Kidney epithelial cell (primary cell): ENCODE results near the gene MCCC1. TPM values are rescaled to one million over a fixed set of nuclear protein-coding genes. Genes with fewer than 3 reads are reported as not detected.

Experiments used
- DNase-seq: peaks from one replicate; pipeline ENCODE4 v3.0.0-alpha.2; 2010; ENCODE audit warnings: low read depth
- H3K27me3 ChIP-seq: 2 replicates; pipeline ENCODE4 v1.6.0; 2011; ENCODE audit warnings: low read length; ENCODE audit not compliant: control insufficient read depth, insufficient read depth
- H3K36me3 ChIP-seq: 2 replicates; pipeline ENCODE4 v1.5.1; 2011; ENCODE audit warnings: low read length; ENCODE audit not compliant: control insufficient read depth, insufficient read depth
- H3K4me3 ChIP-seq: 2 replicates; pipeline ENCODE4 v1.5.1; 2011; ENCODE audit warnings: low read depth, mild to moderate bottlenecking, control low read depth, low read length
- total RNA-seq: library from RNA; depleted of rRNA; stranded (reverse); fragments of >200 nt; gene quantifications from 2 replicates; pipeline ENCODE4 v1.2.3, GENCODE V29; 2015
- TF ChIP-seq, protein P1 (sequence below): IDR thresholded peaks from 2 replicates; pipeline ENCODE4 v1.5.1; 2011; ENCODE audit warnings: mild to moderate bottlenecking, moderate library complexity, low read length, control low read depth, inconsistent platforms; ENCODE audit not compliant: insufficient read depth, poor library complexity, severe bottlenecking

Gene MCCC1
- total RNA-seq, 1 donor from 2014 or later: 15.9 TPM

DNA sequence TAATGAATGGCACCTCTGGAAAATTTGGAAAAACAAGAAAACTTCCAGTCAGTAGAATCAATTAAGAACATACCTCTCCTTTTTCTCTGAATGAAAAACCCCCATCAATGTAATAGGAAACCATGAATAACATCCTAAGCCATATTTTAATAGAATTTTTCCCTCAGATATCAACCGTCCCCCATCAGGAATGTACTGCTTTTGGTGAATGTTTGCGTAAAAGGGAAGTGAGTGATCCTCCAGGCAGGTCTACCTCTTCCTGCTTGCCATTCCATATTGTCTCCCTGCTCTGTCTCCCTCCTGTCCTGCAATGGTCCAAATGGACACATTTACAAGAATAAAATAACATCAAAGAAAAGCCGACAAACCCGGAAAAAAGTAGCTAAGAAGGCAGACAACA lies 32.4 kb upstream of the MCCC1 start:
- Histone ChIP-seq H3K4me3 (no peak overlapping the region), H3K27me3 (no peaks in the 10 kb centered on the region), H3K36me3 (no peaks in the 10 kb centered on the region)
- TF ChIP-seq, protein P1, sequence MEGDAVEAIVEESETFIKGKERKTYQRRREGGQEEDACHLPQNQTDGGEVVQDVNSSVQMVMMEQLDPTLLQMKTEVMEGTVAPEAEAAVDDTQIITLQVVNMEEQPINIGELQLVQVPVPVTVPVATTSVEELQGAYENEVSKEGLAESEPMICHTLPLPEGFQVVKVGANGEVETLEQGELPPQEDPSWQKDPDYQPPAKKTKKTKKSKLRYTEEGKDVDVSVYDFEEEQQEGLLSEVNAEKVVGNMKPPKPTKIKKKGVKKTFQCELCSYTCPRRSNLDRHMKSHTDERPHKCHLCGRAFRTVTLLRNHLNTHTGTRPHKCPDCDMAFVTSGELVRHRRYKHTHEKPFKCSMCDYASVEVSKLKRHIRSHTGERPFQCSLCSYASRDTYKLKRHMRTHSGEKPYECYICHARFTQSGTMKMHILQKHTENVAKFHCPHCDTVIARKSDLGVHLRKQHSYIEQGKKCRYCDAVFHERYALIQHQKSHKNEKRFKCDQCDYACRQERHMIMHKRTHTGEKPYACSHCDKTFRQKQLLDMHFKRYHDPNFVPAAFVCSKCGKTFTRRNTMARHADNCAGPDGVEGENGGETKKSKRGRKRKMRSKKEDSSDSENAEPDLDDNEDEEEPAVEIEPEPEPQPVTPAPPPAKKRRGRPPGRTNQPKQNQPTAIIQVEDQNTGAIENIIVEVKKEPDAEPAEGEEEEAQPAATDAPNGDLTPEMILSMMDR: no peak
- DNase-seq: no peak

DNA sequence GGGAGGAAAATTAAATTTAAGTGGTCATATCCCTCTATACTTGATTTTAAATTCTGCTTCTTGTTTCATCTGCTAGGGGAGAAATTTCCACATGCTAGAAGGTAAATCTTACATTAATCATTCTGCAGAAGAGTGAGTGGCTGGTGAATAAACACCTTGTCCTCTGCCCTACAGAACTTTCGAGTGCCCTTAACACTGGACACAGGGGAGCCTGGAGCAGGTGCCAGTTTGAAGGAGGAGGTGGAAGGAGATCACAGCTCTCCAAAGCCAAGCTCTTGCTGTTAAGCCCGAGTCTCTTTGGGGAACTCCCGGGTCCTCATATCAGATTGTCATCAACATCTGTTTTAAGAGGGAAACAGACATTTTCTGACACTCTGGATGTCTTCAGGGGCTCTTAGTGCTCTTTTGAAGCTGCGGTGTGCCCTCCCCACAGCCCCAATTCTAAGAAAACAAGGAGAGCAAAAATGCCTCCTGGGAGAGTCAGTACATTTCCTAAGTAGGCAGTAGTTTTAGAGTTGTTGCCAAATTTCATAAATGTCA lies 32.0 kb upstream of the MCCC1 start:
- H3K36me3 ChIP-seq: no peaks in the 10 kb centered on the region
- no peak for DNase-seq
- no peaks in the 10 kb centered on the region for H3K27me3 ChIP-seq
- TF ChIP-seq, protein P1: no peak
- no peak overlapping the region for H3K4me3 ChIP-seq

DNA sequence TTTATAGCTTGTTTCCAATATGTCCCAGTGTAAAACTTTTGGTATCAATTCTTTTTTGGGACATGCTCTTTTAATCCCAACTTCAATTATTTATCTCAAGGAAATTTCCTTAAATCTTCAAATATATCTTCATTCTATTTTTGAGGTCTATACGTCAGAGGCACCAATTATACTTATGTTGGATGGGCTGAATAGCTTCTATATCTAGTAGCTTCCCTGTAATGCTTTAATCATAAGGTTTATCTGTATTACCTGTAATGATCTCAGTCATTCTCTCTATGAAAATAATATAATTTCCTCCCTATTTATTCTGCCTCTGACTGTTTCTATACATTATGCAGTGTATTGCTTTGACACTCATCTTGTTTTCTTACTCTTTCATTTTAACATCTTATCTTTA lies 29.9 kb upstream of the MCCC1 start:
- no peak for DNase-seq
- Histone ChIP-seq H3K27me3 (no peaks in the 10 kb centered on the region), H3K36me3 (no peaks in the 10 kb centered on the region), H3K4me3 (no peak overlapping the region)
- TF ChIP-seq, protein P1: no peak

DNA sequence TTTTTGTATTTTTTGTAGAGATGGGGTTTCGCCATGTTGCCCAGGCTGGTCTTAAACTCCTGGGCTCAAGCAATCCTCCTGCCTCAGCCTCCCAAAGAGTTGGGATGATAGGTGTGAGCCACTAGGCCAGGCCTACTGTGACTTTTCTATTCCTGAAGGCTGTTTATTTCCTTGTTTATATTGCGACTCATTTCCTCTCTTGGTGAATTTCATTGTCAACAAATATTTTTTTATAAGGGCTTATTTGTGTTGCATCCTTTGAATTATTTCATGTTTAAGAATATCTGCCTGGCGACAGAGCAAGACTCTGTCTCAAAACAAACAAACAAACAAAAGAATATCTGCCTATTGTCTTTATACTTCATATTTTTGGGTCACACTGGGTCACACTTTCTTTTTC lies 29.4 kb upstream of the MCCC1 start:
- Histone ChIP-seq H3K27me3 (no peaks in the 10 kb centered on the region), H3K36me3 (no peaks in the 10 kb centered on the region), H3K4me3 (no peak overlapping the region)
- no peak for DNase-seq
- TF ChIP-seq, protein P1: no peak

DNA sequence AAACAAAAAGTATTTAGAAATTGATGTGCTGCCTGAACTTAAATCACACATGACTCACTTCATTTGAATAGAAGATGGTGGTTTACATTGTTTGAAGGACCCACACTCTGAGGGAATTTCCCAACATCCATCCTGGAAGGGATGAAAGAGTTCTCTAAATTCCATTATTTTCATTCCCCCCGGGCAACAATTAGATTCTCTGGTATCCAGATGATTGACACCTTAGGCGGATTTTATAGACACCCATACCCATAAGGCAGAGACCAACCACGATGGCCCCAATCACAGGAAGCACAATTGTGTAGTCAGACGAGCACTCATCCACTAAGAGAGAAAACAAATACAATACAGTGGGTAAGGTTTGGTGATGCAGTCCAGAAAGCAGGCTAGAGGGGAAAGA lies 24.6 kb upstream of the MCCC1 start:
- no peak for DNase-seq
- H3K27me3 ChIP-seq: no peaks in the 10 kb centered on the region
- H3K4me3 ChIP-seq: no peak overlapping the region
- no peaks in the 10 kb centered on the region for H3K36me3 ChIP-seq
- TF ChIP-seq, protein P1: no peak

DNA sequence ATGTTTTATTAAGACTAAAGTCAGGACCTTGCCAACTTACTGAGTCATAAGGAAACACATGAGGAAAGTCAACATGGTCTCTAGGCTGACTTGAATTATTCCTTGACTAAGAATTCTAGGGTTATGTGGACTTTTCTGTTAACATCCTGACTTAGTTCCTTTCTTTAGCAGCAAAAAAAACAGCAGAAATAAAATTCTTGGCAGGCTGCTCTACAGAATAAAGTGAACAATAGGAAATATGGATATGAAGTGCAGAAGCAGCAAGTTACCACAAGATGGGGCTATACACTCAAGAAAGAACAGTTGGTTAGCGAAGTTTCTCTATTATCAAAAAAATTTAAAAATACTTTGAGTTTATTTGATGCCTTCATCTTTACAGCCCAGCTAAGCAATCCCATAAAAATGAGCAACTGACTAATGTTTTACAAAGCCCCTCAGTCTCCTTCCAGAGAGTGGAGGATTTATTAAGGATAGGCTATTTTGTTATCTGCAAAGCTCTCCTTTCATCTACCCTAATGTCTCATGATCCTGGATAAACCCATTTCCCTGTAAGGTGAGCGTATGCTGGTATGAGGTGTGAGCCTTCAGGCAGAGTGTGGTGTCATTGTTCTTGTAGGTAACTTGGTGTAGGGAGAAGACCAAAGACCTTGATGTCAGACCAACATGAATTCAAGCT lies 23.1 kb upstream of the MCCC1 start:
- Histone ChIP-seq H3K27me3 (peaks cover 3% of the 10 kb centered on the region), H3K4me3 (no peak overlapping the region), H3K36me3 (no peaks in the 10 kb centered on the region)
- TF ChIP-seq, protein P1: peak; percentile 74
- no peak for DNase-seq
